GM12878 (cell line): ENCODE data around the gene RND1. TPM values are rescaled to one million over a fixed set of nuclear protein-coding genes. Genes with fewer than 3 reads are reported as not detected.

Experiments
- ATAC-seq: fragments of 200-7000 bp; cut with Tn5 transposase; 3 replicates; pipeline ENCODE4 v1.9.1; 2020; ENCODE audit warnings: mild to moderate bottlenecking, moderate library complexity
- BruUV-seq: library from RNA; stranded (reverse); fragments of 400-500 nt; replicated peaks from 2 replicates; lab custom pipeline; 2021; lab: Mats Ljungman, UMichigan
- CTCF ChIA-PET: fragments of 300-600 bp; sonication (Branson Sonifier 250); formaldehyde crosslinking; extraction: SDS; loops from one replicate; lab custom pipeline; 2021; ENCODE audit warnings: inconsistent platforms; lab: Yijun Ruan, JAX
- POLR2A ChIA-PET: fragments of 350-600 bp; formaldehyde crosslinking; extraction: SDS; loops from one replicate; lab custom pipeline; 2021; ENCODE audit warnings: inconsistent platforms; lab: Charles Lee
- RAD21 ChIA-PET: fragments of 300-600 bp; sonication (Branson Sonifier 250); formaldehyde crosslinking; loops from one replicate; lab custom pipeline; 2023; ENCODE audit warnings: antibody characterized with exemption; ENCODE audit not compliant: unreplicated experiment; lab: Charles Lee
- SMC1A ChIA-PET: fragments of 300-600 bp; sonication (Branson Sonifier 250); formaldehyde crosslinking; loops from one replicate; lab custom pipeline; 2023; ENCODE audit not compliant: unreplicated experiment, uncharacterized antibody; lab: Charles Lee
- DNase-seq: peaks from one replicate; pipeline ENCODE4 v3.0.0-alpha.2; 2011; ENCODE audit warnings: low read depth, low spot score
- FAIRE-seq: peaks from 3 replicates; lab custom pipeline; 2011; peaks lifted over from hg19 to GRCh38; lab: Jason Lieb, UNC
- H2AFZ ChIP-seq: 2 replicates; pipeline ENCODE4 v1.6.0; 2011; ENCODE audit warnings: low read depth, low read length, control low read depth; ENCODE audit not compliant: control insufficient read depth
- H3K27ac ChIP-seq: 2 replicates; pipeline ENCODE4 v1.5.1; 2011; ENCODE audit warnings: control low read depth; ENCODE audit not compliant: control insufficient read depth, insufficient read depth
- H3K27me3 ChIP-seq, 2 experiments: replicated peaks in 1 of 2; 2 replicates each; pipeline versions ENCODE4 v1.6.0 to v1.6.1; 2011; ENCODE audit warnings: low read length in 1 of 2; ENCODE audit not compliant: control insufficient read depth in 2 of 2, insufficient read depth in 2 of 2
- H3K36me3 ChIP-seq, 2 experiments: 2 replicates each; pipeline ENCODE4 v1.5.1; 2011; ENCODE audit warnings: low read length in 1 of 2; ENCODE audit not compliant: control insufficient read depth in 2 of 2, insufficient read depth in 2 of 2
- H3K4me1 ChIP-seq: 2 replicates; pipeline ENCODE4 v1.6.1; 2011; ENCODE audit warnings: mild to moderate bottlenecking, low read length, moderate library complexity, mixed read lengths; ENCODE audit not compliant: control insufficient read depth, insufficient read depth
- H3K4me2 ChIP-seq: 2 replicates; pipeline ENCODE4 v1.6.0; 2011; ENCODE audit warnings: control low read depth; ENCODE audit not compliant: control insufficient read depth, insufficient read depth
- H3K4me3 ChIP-seq: fragments of 200-600 bp; sonication (generic); 2 replicates; pipeline ENCODE4 v1.5.1; 2016
- H3K79me2 ChIP-seq: 2 replicates; pipeline ENCODE4 v1.6.0; 2011; ENCODE audit warnings: low read length; ENCODE audit not compliant: control insufficient read depth, insufficient read depth
- H3K9ac ChIP-seq: 2 replicates; pipeline ENCODE4 v1.8.0; 2011; ENCODE audit warnings: low read length, control low read depth, mixed read lengths; ENCODE audit not compliant: control insufficient read depth, insufficient read depth
- H3K9me3 ChIP-seq: replicated peaks from 3 replicates; pipeline ENCODE4 v1.5.1; 2011; ENCODE audit warnings: mild to moderate bottlenecking, low read length; ENCODE audit not compliant: control insufficient read depth, insufficient read depth
- H4K20me1 ChIP-seq: 2 replicates; pipeline ENCODE4 v1.6.0; 2011; ENCODE audit not compliant: control insufficient read depth, insufficient read depth
- ATF7 ChIP-seq: fragments of 450-650 bp; IDR thresholded peaks from 2 replicates; pipeline ENCODE4 v1.6.1; 2016; ENCODE audit warnings: low read depth, mild to moderate bottlenecking
- CBFB ChIP-seq: IDR thresholded peaks from 2 replicates; pipeline ENCODE4 v1.6.1; 2016; ENCODE audit warnings: antibody characterized with exemption, low read depth
- DPF2 ChIP-seq: fragments of 450-650 bp; IDR thresholded peaks from 2 replicates; pipeline ENCODE4 v1.6.1; 2017; ENCODE audit warnings: mild to moderate bottlenecking
- FOXK2 ChIP-seq: fragments of 450-650 bp; IDR thresholded peaks from 2 replicates; pipeline ENCODE4 v1.6.1; 2017; ENCODE audit warnings: mild to moderate bottlenecking, moderate library complexity
- NFIC ChIP-seq: IDR thresholded peaks from 2 replicates; pipeline ENCODE4 v1.6.1; 2012; ENCODE audit warnings: low read depth, mild to moderate bottlenecking, inconsistent platforms, low read length, moderate library complexity
- NR2C2 ChIP-seq: IDR thresholded peaks from 2 replicates; pipeline ENCODE4 v1.6.1; 2011; ENCODE audit warnings: borderline replicate concordance, low read depth; ENCODE audit not compliant: control insufficient read depth, insufficient read length
- RAD21 ChIP-seq: IDR thresholded peaks from 2 replicates; pipeline ENCODE4 v1.6.1; 2011; ENCODE audit warnings: mild to moderate bottlenecking, low read depth, low read length, moderate library complexity; ENCODE audit not compliant: insufficient read depth
- RB1 ChIP-seq: fragments of 450-650 bp; formaldehyde crosslinking; IDR thresholded peaks from 2 replicates; pipeline ENCODE4 v1.6.1; 2017; ENCODE audit warnings: mild to moderate bottlenecking, borderline replicate concordance
- SMARCA5 ChIP-seq: fragments of 450-650 bp; IDR thresholded peaks from 2 replicates; pipeline ENCODE4 v1.6.1; 2017; ENCODE audit warnings: mild to moderate bottlenecking
- SREBF2 ChIP-seq: IDR thresholded peaks from 2 replicates; pipeline ENCODE4 v1.6.1; 2012; ENCODE audit warnings: mild to moderate bottlenecking, low read length
- SUPT20H ChIP-seq: IDR thresholded peaks from 2 replicates; pipeline ENCODE4 v1.6.1; 2011; ENCODE audit warnings: low read depth, mild to moderate bottlenecking, low read length, moderate library complexity, borderline replicate concordance; ENCODE audit not compliant: control insufficient read depth
- TCF3 ChIP-seq: IDR thresholded peaks from 2 replicates; pipeline ENCODE4 v1.6.1; 2012; ENCODE audit warnings: low read depth, mild to moderate bottlenecking, low read length, borderline replicate concordance; ENCODE audit not compliant: insufficient read depth
- WGBS: methylation state at CpG from one replicate; pipeline ENCODE4 v1.1.6; 2016; ENCODE audit warnings: low lambda C conversion rate; ENCODE audit not compliant: insufficient replicate concordance, insufficient coverage; ENCODE audit errors: missing lambda C conversion rate; 5-methylcytosine and 5-hydroxymethylcytosine counted together
- in situ Hi-C: fragments of 300-500 bp; cut with MboI; formaldehyde crosslinking; loops from 9 replicates; pipeline ENCODE4 v1.14.3; 2018; ENCODE audit warnings: mixed read lengths
- intact Hi-C: fragments of 100-400 bp; cut with micrococcal nuclease; formaldehyde crosslinking; loops from one replicate; pipeline ENCODE4 v1.14.2; 2022; ENCODE audit not compliant: unreplicated experiment
- polyA plus RNA-seq, 11 experiments: library from polyadenylated mRNA; depleted of rRNA in 4 of 11; unstranded in 6 of 11; stranded (reverse) in 5 of 11; fragments of >200 nt; fragmentation: Nextera tagmentation in 4 of 11; fragmentation: Illumina TruSeq in 1 of 11; extraction: Ambion mirVana in 4 of 11; extraction: Trizol in 1 of 11; gene quantifications; 1 replicate in 1 of 11; 2 replicates in 10 of 11; pipeline versions ENCODE4 v1.2.1 to v1.2.3, GENCODE V29; 2011 to 2016; ENCODE audit warnings: inconsistent platforms in 2 of 11, missing spikeins in 2 of 11, low read depth in 1 of 11
- total RNA-seq, 4 experiments: library from RNA; depleted of rRNA in 3 of 4; stranded (reverse); fragments of >200 nt in 3 of 4; fragmentation: Illumina TruSeq in 1 of 4; extraction: Trizol in 1 of 4; gene quantifications; 2 replicates each; pipeline versions ENCODE4 v1.2.1 to v1.2.3, GENCODE V29; 2013 to 2021
- TF ChIP-seq, protein P1 (sequence below): IDR thresholded peaks from 2 replicates; pipeline ENCODE4 v1.6.1; 2011; ENCODE audit warnings: borderline replicate concordance, low read depth, mild to moderate bottlenecking, moderate library complexity, mixed read lengths, low read length; ENCODE audit not compliant: insufficient read depth; ENCODE audit errors: extremely low read length
- TF ChIP-seq, protein P2 (sequence below): fragments of 450-650 bp; IDR thresholded peaks from 2 replicates; pipeline ENCODE4 v1.6.1; 2017; ENCODE audit warnings: mild to moderate bottlenecking, moderate library complexity
- TF ChIP-seq, protein P3 (sequence below): fragments of 450-650 bp; IDR thresholded peaks from 2 replicates; pipeline ENCODE4 v1.6.1; 2014; ENCODE audit warnings: mild to moderate bottlenecking

Gene RND1
- total and polyA plus RNA-seq, 10 of the 15 experiments (the other 5 are each of a cell fraction or from before 2014, with no cell fraction given): 0.24 to 5.1 (median 1.5) TPM

DNA sequence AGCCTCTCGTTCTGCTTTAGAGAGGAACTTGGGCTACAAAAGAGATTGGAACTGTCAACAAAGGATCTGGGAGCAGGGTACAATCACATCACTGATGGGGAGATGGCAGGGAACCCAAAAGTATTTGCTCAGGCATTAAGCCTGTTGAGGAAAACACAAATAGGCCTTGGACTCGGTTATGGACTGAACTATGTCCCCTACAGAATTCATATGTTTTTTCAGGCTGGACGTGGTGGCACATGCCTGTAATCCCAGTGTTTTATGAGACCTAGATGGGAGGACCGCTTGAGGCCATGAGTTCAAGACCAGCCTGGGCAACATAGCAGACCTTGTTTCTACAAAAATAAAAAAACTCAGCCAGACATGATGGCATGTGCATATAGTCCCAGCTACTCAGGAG, 27.6 kb downstream of the RND1 start (continued):
- TF ChIP-seq, protein P1, sequence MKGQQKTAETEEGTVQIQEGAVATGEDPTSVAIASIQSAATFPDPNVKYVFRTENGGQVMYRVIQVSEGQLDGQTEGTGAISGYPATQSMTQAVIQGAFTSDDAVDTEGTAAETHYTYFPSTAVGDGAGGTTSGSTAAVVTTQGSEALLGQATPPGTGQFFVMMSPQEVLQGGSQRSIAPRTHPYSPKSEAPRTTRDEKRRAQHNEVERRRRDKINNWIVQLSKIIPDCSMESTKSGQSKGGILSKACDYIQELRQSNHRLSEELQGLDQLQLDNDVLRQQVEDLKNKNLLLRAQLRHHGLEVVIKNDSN: no peak
- TF ChIP-seq CBFB (no peak), TCF3 (no peak), NFIC (no peak), SREBF2 (no peak), RB1 (no peak)

DNA sequence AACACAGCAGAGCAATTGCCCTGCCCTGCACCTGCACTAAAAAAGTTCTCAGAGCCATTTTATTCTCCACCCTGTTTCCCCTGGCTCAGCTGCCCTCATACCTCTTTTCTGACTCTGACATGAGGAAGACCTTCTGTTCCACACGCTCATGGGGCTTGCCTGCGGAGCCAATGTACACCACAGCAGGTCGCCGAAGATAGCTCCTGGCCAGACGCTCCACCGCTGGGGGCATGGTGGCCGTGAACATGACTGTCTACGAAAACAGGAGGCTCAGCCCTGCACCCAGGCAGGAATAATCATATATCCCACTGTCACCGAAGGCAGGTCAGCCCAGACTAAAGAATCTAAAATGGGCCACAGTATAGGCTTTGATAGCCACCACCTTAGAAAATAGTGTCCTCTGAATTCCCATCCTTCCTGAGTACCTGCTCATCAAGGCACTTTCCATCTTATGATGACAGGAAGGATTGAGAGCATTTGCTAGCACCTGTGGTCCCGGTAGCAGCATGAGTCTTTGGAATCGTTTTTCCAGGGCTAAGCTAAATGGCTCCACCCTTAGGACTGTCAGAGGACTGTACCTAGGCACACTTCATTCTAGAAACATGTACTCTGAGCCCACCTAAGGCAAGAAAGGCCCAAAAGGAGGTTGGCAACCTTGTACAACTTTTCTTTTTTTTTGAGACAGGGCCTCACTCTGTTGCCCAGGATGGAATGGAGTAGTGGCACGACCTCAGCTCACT, 33.2 kb downstream of the RND1 start:
- H4K20me1 ChIP-seq: no peaks in the 10 kb centered on the region
- no peak overlapping the region for H3K4me2 ChIP-seq
- no peak overlapping the region for H3K9ac ChIP-seq
- intact Hi-C loops (no loop called here), in situ Hi-C loops (no loop called here)
- RAD21 ChIA-PET: no interaction called here
- peaks cover 52 to 56% of the 10 kb centered on the region in 2 experiments for H3K36me3 ChIP-seq
- TF ChIP-seq SUPT20H: no peak
- no peak for TF ChIP-seq ATF7
- TF ChIP-seq SMARCA5: no peak
- no peak for TF ChIP-seq NR2C2
- TF ChIP-seq, protein P2, sequence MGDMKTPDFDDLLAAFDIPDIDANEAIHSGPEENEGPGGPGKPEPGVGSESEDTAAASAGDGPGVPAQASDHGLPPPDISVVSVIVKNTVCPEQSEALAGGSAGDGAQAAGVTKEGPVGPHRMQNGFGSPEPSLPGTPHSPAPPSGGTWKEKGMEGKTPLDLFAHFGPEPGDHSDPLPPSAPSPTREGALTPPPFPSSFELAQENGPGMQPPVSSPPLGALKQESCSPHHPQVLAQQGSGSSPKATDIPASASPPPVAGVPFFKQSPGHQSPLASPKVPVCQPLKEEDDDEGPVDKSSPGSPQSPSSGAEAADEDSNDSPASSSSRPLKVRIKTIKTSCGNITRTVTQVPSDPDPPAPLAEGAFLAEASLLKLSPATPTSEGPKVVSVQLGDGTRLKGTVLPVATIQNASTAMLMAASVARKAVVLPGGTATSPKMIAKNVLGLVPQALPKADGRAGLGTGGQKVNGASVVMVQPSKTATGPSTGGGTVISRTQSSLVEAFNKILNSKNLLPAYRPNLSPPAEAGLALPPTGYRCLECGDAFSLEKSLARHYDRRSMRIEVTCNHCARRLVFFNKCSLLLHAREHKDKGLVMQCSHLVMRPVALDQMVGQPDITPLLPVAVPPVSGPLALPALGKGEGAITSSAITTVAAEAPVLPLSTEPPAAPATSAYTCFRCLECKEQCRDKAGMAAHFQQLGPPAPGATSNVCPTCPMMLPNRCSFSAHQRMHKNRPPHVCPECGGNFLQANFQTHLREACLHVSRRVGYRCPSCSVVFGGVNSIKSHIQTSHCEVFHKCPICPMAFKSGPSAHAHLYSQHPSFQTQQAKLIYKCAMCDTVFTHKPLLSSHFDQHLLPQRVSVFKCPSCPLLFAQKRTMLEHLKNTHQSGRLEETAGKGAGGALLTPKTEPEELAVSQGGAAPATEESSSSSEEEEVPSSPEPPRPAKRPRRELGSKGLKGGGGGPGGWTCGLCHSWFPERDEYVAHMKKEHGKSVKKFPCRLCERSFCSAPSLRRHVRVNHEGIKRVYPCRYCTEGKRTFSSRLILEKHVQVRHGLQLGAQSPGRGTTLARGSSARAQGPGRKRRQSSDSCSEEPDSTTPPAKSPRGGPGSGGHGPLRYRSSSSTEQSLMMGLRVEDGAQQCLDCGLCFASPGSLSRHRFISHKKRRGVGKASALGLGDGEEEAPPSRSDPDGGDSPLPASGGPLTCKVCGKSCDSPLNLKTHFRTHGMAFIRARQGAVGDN: no peak
- no peak for TF ChIP-seq DPF2
- TF ChIP-seq, protein P3, sequence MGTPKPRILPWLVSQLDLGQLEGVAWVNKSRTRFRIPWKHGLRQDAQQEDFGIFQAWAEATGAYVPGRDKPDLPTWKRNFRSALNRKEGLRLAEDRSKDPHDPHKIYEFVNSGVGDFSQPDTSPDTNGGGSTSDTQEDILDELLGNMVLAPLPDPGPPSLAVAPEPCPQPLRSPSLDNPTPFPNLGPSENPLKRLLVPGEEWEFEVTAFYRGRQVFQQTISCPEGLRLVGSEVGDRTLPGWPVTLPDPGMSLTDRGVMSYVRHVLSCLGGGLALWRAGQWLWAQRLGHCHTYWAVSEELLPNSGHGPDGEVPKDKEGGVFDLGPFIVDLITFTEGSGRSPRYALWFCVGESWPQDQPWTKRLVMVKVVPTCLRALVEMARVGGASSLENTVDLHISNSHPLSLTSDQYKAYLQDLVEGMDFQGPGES: no peak
- TF ChIP-seq FOXK2: no peak
- no peak for TF ChIP-seq RAD21
- FAIRE-seq: no peak
- H3K9me3 ChIP-seq: no peaks in the 10 kb centered on the region
- BruUV-seq: no TSS peak
- H3K27ac ChIP-seq: no peak overlapping the region
- H3K4me1 ChIP-seq: no peaks in the 10 kb centered on the region
- SMC1A ChIA-PET: no interaction called here
- no peaks in the 10 kb centered on the region for H3K27me3 ChIP-seq
- POLR2A ChIA-PET: interaction anchor here (0.6 kb wide), 1 partner anchor 126 kb away, joined by 3 read pairs; no protein-coding TSS in a partner anchor
- CTCF ChIA-PET: interaction anchor here (1.3 to 2.4 kb wide), 2 partner anchors 18 to 20 kb away, joined by 5 to 8 read pairs; partner anchors contain the start of gene DDX23
- H3K4me3 ChIP-seq: no peak overlapping the region
- 94% methylated on average over 12 of the region's 12 CpGs for WGBS
- ATAC-seq: no peak
- H3K79me2 ChIP-seq: no peaks in the 10 kb centered on the region
- no peak for DNase-seq
- H2AFZ ChIP-seq: no peak overlapping the region
